HG03135 (cell line): ENCODE data around the gene ITGAE.
"Not testable (repeated sequence)": the region's sequence is repeated elsewhere in the genome, so short reads cannot be mapped to it uniquely, and the experiment has no call there.

Experiments used
- ATAC-seq: cut with Tn5 transposase; IDR thresholded peaks from one replicate; pipeline ENCODE4 v1.9.1; 2021; ENCODE audit warnings: mild to moderate bottlenecking, moderate library complexity; ENCODE audit not compliant: unreplicated experiment

The ITGAE gene, protein sequence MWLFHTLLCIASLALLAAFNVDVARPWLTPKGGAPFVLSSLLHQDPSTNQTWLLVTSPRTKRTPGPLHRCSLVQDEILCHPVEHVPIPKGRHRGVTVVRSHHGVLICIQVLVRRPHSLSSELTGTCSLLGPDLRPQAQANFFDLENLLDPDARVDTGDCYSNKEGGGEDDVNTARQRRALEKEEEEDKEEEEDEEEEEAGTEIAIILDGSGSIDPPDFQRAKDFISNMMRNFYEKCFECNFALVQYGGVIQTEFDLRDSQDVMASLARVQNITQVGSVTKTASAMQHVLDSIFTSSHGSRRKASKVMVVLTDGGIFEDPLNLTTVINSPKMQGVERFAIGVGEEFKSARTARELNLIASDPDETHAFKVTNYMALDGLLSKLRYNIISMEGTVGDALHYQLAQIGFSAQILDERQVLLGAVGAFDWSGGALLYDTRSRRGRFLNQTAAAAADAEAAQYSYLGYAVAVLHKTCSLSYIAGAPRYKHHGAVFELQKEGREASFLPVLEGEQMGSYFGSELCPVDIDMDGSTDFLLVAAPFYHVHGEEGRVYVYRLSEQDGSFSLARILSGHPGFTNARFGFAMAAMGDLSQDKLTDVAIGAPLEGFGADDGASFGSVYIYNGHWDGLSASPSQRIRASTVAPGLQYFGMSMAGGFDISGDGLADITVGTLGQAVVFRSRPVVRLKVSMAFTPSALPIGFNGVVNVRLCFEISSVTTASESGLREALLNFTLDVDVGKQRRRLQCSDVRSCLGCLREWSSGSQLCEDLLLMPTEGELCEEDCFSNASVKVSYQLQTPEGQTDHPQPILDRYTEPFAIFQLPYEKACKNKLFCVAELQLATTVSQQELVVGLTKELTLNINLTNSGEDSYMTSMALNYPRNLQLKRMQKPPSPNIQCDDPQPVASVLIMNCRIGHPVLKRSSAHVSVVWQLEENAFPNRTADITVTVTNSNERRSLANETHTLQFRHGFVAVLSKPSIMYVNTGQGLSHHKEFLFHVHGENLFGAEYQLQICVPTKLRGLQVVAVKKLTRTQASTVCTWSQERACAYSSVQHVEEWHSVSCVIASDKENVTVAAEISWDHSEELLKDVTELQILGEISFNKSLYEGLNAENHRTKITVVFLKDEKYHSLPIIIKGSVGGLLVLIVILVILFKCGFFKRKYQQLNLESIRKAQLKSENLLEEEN

DNA sequence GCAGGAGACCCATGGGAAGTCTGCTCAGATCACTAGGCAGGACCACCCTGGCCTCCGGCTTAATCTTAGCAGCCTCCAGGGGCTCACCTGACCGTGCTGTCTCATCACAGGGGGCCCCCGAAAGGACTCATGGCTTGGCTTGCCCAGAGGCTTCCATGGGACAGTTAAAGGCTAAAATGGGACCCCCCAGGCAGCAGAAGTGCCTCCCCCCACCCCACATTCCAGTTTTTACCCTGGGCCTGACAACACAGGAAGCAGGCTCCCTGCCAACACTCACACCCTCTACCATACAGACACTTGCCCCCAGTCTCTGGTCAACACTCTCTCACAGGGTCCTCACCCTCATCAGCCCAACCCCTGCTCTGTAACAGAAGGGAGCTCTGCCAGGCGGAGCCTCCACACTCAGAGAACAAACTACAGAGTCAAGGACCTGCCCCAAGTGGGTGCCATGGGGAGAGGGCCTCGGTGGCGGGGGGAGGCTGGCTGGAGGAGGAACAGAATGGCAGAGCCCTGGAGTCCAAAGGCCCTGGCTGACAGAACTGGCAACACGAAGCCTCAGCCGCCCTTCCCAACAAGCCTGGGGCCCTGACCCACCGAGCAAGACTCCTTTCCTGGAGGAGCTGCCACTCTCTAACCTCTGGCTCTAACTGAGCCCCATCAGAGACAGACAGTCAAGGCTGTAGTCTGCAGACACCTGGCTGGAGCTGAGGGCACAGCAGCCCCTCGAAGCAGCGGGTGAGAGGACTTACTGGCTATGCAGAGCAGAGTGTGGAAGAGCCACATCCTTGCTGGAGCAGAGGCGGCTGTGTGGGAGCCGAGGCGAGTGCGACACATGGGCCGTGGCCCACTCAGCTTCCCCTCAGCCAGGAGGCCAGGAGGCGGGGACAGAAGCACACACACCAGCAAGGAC, at the start of gene ITGAE:
Gene ITGAE (minus strand): TSS at position 827 of the 910 bp plus-strand sequence. CDS start 44 bp downstream, at position 783.
- ATAC-seq, result no peak

DNA sequence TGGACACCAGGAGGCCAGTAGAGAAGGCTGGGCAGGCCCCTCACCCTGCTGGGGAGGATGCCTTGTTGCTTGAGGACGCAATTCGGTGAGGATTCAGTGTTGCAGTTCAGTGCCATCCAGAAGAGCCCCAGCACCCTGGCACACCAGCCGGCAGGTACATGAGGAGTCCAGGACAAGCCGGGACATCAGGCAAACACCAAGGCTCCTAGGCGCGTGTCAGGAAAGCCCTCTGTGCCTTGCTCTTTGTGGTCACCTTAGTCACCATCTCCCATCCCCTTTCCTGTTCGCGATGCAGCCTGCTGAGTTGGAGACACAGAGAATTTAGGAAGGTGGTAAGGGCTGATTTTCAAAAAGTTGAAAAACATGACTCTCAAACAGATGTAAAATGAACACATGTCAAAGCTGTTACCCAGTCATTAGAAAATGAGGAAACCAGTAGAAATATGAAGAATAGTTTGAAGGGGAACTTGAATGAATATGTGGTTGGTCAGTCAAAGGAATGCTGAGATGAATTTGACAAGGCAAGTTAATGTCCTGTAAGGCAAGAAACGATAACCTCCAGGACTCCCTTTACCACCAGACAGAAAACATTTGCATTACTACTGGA, 47.3 kb upstream of the ITGAE start:
- ATAC-seq, result no peak

DNA sequence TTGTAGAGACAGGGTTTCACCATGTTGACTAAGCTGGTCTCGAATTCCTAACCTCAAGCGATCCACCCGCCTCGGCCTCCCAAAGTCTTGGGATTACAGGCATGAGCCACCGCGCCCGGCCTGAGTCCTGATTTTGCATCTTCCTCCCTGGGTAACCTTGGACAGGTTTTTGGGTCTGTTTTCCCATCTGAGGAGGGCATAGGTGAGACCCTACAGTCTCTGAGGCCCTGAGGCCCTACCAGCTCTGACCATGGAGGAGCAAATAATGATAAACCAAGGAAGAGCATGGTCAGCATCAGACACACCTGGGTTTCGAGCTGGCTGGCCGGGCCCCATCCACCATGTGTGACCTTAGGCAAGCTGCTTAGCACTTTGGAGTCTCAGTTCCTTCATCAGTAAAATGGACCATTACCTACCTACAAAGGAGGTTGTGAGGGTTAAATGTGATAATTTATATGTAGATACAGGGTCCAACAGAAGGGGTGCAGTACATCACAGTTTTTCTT, 46.2 kb upstream of the ITGAE start:
- no peak for ATAC-seq

DNA sequence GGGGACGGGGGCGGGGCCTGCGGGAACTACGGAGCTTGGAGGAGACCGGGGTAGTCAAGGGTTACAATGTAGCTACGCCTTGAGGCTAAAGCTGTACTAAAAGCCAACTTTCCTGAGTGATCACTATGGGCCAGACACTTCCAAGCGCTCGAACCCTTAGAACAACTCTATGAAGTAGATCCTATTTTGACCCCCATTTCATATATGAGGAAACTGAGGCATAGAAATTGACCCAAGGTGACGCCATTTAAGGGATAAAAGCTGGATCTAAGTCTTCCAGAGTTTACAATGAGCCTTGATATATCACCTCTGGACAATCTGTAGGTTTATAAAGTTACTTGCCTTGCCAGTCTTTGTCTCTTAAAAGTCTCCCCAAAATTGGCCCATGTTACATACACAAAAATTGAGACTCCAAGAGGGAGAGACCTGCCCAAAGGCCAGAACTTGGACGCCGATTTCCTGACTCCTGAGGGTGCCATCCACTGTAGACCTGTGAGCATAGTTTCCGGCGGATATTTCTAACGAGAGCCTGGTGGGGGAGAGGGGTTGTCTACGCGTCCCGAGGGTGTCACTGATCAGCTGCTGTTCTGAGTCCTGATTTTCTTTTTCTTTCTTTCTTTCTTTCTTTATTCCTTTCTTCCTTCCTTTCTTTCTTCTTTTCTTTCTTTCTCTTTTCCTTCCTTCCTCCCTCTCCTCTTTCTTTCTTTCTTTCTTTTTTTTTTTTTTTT, 45.6 kb upstream of the ITGAE start:
- no peak for ATAC-seq

DNA sequence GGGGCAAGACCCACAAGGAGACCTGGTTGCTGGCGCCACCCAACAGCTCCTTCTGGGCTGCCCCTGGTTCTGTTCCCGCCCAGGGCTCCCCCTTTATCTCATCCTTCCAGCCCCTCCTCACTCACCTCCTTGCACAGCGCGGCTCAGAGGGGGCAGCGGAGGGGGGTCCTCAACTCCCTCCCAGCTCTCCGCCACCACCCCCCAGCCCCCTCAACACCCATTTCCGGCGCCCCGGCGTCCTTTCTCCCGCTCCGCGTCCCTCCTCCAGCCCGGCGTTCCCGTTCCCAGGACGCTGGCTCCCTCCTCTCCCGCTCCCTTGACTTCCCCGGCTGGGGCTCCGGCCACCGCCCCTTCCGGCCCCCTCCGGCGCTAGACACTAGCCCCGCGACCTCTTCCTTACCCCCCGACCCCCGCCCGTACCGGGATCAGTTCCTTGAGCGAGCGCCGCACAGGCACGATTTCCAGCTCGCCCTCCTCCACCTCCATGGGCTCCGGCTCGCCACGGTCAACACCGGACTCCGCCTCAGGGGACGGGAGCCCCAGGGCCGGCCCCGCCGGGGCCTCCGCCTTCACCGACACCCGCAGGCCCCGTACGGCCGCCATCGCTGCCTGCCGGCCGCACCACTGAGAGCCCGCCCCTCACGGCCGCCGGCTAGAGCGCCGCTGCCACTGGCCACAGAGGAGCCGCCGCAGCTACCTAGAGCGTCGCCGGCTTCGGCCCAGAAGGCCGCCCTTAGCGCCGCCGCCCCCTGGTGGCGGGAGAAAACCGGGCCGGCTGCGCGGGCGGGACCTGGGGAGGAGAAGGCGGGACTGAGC, 44.8 kb upstream of the ITGAE start, which contains the start of gene NCBP3:
Gene NCBP3 (minus strand): TSS at position 626 of the 816 bp plus-strand sequence. CDS start 23 bp downstream, at position 603.
- peak; percentile 95 for ATAC-seq

DNA sequence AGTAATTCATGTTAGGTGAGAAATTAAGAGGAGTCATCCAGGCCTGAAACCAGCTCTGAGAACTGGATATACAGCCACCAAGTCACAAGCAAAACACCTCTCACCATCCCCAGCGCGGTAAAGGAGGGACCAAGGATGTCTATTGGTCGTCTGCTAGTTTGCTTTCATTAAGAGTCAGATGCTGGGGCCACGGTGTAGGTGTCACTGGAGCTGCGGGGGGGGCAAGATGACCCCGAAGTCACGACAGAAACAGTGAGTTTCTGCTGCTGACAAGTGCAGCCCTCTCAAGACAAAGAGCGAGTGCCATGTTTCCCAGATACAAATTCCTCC, 44.3 kb upstream of the ITGAE start:
- ATAC-seq, result peak; percentile 14

DNA sequence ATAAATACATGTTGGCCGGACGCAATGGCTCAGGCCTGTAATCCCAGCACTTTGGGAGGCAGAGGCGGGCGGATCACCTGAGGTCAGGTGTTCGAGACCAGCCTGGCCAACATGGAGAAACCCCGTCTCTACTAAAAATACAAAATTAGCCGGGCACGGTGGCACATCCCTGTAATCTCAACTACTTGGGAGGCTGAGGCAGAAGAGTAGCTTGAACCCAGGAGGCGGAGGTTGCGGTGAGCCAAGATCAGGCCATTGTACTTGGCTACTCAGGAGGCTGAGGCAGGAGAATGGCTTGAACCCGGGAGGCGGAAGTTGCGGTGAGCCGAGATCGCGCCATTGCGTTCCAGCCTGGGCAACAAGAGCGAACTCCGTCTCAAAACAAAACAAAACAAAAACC, 43.6 kb upstream of the ITGAE start:
- not testable (repeated sequence) for ATAC-seq

DNA sequence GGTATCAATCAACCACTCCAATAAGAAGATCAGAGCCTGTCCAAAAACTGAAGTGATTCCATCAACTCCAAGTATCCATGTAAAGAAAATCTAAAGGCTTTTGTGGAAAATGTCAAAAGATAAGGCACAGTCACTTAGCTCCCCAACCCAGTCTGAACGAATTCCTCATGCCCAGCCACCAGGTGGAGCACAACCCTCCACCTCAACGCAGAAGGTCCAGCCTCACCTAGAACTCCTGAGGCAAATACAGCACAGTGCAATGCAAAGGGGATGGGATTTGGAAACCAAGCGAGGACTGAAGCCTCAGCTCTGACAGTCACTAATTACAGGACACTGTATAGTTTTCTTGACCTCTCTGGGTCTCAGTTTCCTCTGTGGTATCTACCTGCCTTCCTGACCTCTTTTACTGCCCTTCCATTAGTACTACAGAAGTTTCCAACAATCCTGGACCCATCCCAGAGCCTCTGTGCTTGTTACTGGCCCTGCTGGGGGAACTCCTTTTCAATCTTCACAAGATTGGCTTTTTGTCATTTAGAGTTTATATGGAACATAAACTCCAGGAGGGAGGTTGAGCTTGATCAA, 43.0 kb upstream of the ITGAE start:
- ATAC-seq, result no peak

DNA sequence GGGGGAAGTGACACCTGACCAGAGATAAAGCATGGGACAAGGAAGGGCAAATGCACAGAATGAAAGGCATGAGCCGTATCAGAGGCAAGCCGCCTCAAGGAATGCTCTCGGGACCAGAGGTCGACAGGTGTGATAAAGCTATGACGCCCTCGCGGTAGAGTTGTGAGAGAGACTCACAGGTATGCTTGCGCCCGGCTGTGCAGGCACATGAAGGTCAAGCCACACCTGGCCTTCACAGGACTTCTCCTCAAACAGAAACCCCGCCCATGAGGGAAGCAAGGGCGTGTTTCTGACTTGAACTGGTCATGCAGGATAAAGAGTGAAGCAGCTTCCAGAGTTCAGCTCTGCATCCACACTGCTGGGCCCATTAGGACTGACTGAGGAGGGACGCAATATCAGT, 37.2 kb upstream of the ITGAE start:
- ATAC-seq, result no peak

DNA sequence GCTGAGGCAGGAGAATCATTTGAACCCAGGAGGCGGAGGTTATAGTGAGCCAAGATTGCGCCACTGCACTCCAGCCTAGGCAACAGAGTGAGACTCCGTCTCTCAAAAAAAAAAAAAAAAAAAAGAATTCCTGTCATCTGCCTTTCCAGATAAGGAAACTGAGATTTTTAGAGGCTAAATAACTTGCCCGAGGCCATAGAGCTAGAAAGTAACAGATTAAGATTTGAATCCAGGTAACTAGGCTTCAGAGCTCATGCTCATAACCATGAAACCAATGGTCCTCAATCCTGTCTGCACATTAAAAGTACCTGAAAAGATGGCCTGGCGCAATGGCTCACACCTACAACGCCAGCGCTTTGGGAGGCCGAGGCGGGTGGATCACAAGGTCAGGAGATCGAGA, 35.6 kb upstream of the ITGAE start:
- no peak for ATAC-seq

DNA sequence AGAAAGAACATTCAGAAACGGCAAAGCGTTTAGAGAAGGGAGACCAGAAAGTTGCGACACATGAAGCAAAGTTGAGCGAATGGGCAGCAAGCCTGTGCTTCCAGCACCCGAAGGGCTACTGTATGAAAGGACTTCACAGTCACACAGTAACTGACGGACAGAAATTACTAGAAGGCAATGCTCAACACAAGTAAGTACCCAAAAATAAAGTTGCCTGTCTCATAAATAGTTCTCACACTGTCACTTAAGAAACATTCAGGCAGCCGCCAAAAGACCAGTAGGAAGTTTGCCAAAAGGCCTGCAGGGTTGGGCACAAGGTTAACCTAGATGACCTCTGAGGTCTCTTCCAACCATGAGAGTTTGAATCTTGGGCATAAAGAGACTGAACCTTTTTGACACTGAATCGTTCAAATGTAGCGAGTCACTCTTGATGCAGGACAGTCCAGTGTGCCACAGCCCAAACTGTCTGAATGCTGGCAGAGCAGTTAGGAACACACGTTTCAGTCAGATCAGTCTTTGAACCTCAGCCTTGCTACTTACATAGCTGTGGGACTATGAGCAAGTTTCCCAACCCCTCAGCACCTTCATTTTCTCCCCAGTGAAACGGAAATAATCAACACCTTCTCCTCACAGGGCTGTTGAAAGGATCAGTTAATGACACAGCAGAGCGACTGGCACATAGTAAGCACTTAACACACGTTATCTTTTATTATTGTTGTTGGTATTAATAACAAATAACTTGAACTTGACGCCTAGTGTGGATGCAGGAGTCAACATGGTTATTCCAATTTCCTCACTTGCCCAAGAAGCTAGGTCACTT, 34.6 kb upstream of the ITGAE start:
- no peak for ATAC-seq

DNA sequence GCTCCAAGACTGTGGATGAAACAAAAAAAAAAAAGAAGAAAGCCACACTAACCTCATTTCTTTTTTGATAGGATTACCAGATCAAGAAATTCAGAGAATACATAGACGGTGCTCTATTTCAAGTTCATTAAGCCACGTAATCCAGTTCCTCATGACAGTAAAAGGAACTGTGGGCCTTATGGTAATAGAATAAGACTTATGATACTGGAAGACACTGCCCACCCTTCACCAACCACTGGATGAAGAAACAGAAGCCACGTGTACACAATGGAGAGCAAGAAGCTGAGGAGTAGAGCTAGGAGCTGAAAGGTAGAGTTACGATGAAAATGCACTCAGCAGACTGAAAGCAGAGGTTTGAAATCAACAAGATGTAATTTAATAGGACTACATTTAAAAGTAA, 33.8 kb upstream of the ITGAE start:
- no peak for ATAC-seq

DNA sequence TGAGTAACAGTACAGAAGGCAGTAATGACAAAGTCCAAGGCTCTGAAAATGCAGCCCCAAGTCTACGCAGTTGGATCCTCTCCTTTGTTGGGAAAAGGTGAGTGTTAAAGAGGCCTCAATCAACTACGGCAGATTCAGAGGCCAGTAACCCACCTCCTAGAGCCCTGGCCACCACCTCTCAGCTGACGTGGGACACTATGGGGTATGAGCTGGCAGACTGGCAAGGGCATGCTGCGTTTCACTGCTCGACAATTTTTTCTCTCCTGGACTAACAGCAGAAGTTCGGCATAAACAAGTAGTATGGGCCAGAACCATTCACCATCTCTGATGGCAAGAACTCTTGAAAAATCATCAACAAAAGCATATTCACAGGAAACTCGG, 27.9 kb upstream of the ITGAE start:
- ATAC-seq, result no peak

DNA sequence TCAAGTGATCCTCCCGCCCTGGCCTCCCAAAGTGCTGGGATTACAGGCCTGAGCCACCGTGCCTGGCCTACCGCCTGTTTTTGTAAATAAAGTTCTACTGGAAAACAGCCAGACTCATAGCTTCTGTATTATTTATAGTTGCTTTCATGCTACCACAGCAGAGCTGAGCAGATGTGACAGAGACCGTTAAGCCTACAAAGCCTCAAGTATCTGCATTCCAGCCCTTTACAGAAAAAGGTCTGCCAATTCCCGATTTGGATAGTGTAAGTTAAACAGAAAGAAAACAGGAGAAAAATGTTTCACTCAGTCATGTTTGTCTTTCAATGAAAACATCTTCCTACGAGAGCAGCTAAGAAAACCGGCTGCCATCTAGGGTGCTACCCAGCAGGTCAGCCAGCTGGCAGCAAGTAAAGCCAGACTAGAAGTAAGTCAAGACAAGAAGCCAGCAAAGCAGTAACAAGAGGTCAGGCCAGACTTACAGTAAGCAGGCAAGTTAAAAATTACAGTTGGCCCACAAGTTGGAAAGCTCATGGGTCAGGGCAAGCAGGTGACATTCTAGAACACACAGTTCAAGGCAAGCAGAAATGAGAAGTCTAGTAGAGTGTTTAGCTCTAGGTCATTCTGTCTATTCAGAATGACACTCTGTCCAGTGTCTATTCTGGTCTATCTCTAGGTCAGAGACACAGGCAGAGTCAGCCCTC, 27.3 kb upstream of the ITGAE start:
- no peak for ATAC-seq

DNA sequence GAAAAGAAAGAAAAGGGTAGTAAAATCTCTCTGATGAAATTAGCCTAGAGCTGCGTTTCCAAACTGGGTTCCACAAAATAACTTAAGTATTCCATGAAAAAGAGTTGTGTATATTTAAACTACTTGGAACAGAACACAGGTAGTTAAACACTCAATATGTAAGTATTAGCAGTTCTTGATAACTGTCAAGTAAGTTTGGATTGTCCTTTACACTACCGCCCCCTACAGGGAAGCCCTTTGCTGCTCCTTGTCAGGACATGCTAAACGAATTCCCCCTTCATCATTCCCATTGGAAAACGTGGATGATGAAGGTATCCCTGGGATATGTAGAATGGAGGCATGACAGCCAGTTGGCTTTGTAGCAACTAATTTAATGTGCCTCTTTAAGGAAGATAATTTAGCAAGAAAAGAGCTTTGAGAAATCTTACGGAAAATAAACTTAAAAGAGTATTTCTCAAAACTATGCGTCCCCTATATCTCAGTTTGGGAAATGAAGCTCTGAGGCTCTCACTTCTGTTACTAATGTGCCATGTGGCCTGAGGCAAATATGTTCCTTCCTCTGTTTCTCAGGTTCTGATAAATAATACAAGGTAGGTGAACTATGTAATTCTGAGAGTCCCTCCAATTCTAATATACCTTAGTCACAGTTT, 26.3 kb upstream of the ITGAE start:
- ATAC-seq, result no peak

DNA sequence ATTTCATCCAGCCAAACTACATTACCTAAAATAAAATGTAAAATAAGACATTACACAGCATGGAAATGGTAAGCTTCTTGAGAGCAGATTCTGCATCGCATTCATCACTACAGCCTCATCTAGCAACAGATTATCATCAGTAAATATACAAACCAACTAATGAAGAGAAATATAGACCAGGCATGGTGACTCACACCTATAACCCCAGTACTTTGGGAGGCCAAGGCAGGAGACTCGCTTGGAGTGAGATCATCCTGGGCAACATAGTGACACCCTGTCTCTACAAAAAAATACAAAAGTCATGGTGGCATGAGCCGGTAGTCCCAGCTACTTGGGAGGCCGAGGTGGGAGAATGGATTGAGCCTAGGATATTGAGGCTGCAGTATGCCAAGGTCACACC, 25.2 kb upstream of the ITGAE start:
- no peak for ATAC-seq
